Esophagus muscularis mucosa (tissue), 4 donors: ENCODE results near the gene CSE1L. TPM values are rescaled to one million over a fixed set of nuclear protein-coding genes. Genes with fewer than 3 reads are reported as not detected.
"Not testable (repeated sequence)": the region's sequence is repeated elsewhere in the genome, so short reads cannot be mapped to it uniquely, and the experiment has no call there.

Source experiments
- DNase-seq: peaks from one replicate; pipeline ENCODE4 v3.0.0-alpha.2; 2017; ENCODE audit errors: extremely low spot score
- H3K27ac ChIP-seq, 4 donors: fragments of 200-600 bp; sonication (generic); replicated peaks in 1 of 4; 1 replicate in 3 of 4; 2 replicates in 1 of 4; pipeline ENCODE4 v1.5.1; 2016 to 2019; ENCODE audit warnings: mild to moderate bottlenecking in 1 of 4
- H3K27me3 ChIP-seq, 4 donors: fragments of 200-600 bp; sonication (generic); one replicate each; pipeline versions ENCODE4 v1.5.1 to v1.6.0; 2016 to 2019
- H3K36me3 ChIP-seq, 4 donors: fragments of 200-600 bp; sonication (generic); one replicate each; pipeline ENCODE4 v1.5.1; 2016 to 2019
- H3K4me1 ChIP-seq, 4 donors: fragments of 200-600 bp; sonication (generic); one replicate each; pipeline ENCODE4 v1.5.1; 2016 to 2019
- H3K4me3 ChIP-seq, 4 donors: fragments of 200-600 bp; sonication (generic); 1 replicate in 2 of 4; 2 replicates in 2 of 4; pipeline ENCODE4 v1.5.1; 2016 to 2019; ENCODE audit warnings: mild to moderate bottlenecking in 4 of 4, moderate library complexity in 1 of 4
- H3K9me3 ChIP-seq, 4 donors: fragments of 200-600 bp; sonication (generic); 1 replicate in 3 of 4; 2 replicates in 1 of 4; pipeline ENCODE4 v1.5.1; 2016 to 2019
- EP300 ChIP-seq: sonication (generic); formaldehyde crosslinking; IDR thresholded peaks from one replicate; pipeline ENCODE4 v1.6.1; 2017; ENCODE audit warnings: antibody characterized with exemption
- POLR2A ChIP-seq: fragments of 450-650 bp; IDR thresholded peaks from one replicate; pipeline ENCODE4 v1.6.1; 2017; ENCODE audit warnings: antibody characterized with exemption, moderate library complexity, mild to moderate bottlenecking, low read depth
- POLR2AphosphoS5 ChIP-seq, 2 donors: sonication (generic); formaldehyde crosslinking; IDR thresholded peaks; one replicate each; pipeline ENCODE4 v1.6.1; 2017; ENCODE audit warnings: antibody characterized with exemption in 2 of 2
- WGBS: methylation state at CpG from one replicate; pipeline ENCODE4 v1.1.5; 2018; 5-methylcytosine and 5-hydroxymethylcytosine counted together
- intact Hi-C: fragments of 100-400 bp; cut with DNase I; formaldehyde crosslinking; loops from one replicate; pipeline ENCODE4 v1.15.1; 2023
- total RNA-seq, 4 donors: library from RNA; depleted of rRNA; stranded (reverse); fragments of >200 nt; gene quantifications; one replicate each; pipeline versions ENCODE4 v1.1.0 to v1.2.1, GENCODE V29; 2016
- TF ChIP-seq, protein P1 (sequence below), 3 experiments: fragments of 200-600 bp in 2 of 3; fragments of 450-650 bp in 1 of 3; sonication (generic) in 2 of 3; IDR thresholded peaks; one replicate each; pipeline ENCODE4 v1.5.1; 2017 to 2019; ENCODE audit warnings: antibody characterized with exemption in 3 of 3, mild to moderate bottlenecking in 2 of 3, moderate library complexity in 1 of 3

CSE1L gene
- total RNA-seq, 4 donors from 2014 or later: 33.8 to 41.3 (median 39.2) TPM

DNA sequence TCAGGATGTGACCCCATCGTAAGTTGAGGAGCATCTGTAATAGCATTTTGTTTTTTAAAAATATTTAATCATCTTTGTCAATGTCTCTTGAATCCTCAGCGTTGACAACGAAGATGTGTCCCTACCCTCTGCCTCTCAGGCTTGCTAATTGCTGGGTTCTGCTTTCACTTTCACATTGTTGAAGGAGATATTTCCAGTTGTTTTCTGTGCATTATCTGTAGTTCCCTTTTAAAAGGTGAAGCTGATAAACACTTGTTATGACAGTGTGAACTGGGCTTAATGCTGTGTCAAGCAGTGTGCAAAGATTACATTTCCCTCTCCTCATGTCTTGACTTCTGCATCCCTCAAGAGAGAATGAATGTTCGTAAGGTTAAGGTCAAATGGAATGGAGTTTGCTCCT lies 54.9 kb downstream of the CSE1L start:
- no peak for DNase-seq
- no peak for TF ChIP-seq EP300
- H3K4me3 ChIP-seq: no peak overlapping the region
- no peaks in the 10 kb centered on the region for H3K4me1 ChIP-seq
- peaks cover 17 to 82% (median 68%) of the 10 kb centered on the region in 4 donors for H3K36me3 ChIP-seq
- intact Hi-C loops: no loop called here
- H3K27ac ChIP-seq: no peak overlapping the region
- H3K9me3 ChIP-seq: no peaks in the 10 kb centered on the region
- WGBS: 84% methylated on average over 4 of the region's 4 CpGs
- no peaks in the 10 kb centered on the region for H3K27me3 ChIP-seq

DNA sequence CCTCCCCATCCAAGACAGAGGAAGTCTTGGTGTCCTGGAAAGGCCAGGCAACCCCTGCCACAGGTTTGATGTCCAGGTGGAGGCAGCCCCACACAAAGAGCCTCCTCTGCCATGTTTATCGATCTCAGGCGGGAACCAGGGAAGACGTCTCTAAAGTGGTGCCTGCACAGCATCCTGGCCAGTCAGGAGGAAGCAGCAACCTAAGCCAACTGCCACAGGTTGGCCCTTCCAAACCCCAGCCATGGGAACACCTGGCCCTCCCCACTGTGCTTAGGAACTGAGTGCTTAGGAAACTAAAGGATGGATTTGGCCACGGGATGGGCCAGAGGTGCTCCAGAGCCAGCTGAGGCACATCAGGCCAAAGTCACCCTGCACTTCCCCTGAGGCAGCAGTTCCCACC lies 56.9 kb downstream of the CSE1L start:
- Histone ChIP-seq H3K4me3 (no peak overlapping the region), H3K36me3 (peaks cover 11 to 66% (median 54%) of the 10 kb centered on the region in 4 donors), H3K27ac (no peak overlapping the region), H3K4me1 (no peaks in the 10 kb centered on the region), H3K27me3 (no peaks in the 10 kb centered on the region), H3K9me3 (no peaks in the 10 kb centered on the region)
- WGBS: 96% methylated on average over 3 of the region's 4 CpGs
- no peak for DNase-seq
- intact Hi-C loops: no loop called here
- TF ChIP-seq POLR2AphosphoS5 (IDR thresholded peaks at IDR 0.05): no peak
- TF ChIP-seq, protein P1, sequence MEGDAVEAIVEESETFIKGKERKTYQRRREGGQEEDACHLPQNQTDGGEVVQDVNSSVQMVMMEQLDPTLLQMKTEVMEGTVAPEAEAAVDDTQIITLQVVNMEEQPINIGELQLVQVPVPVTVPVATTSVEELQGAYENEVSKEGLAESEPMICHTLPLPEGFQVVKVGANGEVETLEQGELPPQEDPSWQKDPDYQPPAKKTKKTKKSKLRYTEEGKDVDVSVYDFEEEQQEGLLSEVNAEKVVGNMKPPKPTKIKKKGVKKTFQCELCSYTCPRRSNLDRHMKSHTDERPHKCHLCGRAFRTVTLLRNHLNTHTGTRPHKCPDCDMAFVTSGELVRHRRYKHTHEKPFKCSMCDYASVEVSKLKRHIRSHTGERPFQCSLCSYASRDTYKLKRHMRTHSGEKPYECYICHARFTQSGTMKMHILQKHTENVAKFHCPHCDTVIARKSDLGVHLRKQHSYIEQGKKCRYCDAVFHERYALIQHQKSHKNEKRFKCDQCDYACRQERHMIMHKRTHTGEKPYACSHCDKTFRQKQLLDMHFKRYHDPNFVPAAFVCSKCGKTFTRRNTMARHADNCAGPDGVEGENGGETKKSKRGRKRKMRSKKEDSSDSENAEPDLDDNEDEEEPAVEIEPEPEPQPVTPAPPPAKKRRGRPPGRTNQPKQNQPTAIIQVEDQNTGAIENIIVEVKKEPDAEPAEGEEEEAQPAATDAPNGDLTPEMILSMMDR (IDR thresholded peaks at IDR 0.05): no peak
- TF ChIP-seq EP300: no peak
- no peak for TF ChIP-seq POLR2A

DNA sequence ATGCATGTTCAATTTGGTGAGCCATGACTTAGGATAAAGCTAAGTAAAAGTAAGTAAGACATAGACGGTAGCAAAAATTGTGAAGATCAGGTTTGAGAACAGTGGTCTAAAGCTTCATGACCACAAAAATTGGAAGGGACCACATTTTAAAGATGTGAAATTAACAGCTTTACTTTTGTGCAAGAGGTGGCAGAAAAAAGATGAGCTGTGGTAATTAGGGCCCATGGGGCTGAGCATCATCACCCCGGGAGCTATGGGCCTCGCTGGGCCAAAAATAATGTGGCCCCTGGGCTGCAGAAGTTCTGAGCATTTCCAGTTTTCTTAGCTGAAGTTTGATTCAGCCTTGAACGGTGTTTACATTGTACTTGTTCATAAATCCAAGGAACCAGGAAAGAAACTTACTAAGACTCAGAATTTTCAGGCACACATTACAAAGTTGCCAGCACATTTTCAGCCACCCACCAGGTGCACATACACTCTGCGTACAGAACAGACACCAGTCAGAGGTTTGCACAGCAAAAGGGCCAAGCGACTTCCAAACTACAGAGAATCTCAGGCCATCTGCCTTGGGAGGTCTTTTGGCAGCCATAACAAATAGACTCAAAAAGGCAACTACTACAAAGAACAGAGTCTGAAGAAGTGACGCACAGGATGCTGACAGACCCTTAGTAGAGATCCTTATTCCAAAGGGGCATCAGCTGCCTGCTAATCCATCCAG lies 57.7 kb downstream of the CSE1L start:
- Histone ChIP-seq H3K4me3 (no peak overlapping the region), H3K27me3 (no peaks in the 10 kb centered on the region), H3K36me3 (peaks cover 11 to 61% (median 51%) of the 10 kb centered on the region in 4 donors), H3K9me3 (no peaks in the 10 kb centered on the region), H3K4me1 (no peaks in the 10 kb centered on the region), H3K27ac (no peak overlapping the region)
- TF ChIP-seq, protein P1 (IDR thresholded peaks at IDR 0.05): no peak
- TF ChIP-seq EP300: no peak
- no peak for TF ChIP-seq POLR2AphosphoS5 (IDR thresholded peaks at IDR 0.05)
- TF ChIP-seq POLR2A: no peak
- 91% methylated on average over 7 of the region's 7 CpGs for whole genome bisulfite sequencing
- DNase-seq: no peak
- intact Hi-C loops: no loop called here

DNA sequence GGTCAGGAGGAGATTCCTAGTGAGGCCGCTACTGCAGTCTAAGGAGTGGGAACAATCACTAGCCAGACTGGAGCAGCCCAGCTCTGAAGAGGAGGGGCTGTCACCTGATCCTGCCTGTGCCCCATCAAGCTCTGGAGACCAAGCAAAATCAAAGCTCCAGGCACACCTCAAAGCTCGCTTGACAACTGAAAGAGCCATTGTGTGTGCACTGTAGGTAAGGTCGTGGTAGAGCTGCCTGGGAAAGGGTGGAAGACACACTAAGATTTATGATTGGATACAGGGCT lies 58.2 kb downstream of the CSE1L start:
- no peak for DNase-seq
- TF ChIP-seq POLR2A: no peak
- TF ChIP-seq, protein P1 (IDR thresholded peaks at IDR 0.05): no peak
- TF ChIP-seq POLR2AphosphoS5 (IDR thresholded peaks at IDR 0.05): no peak
- TF ChIP-seq EP300: no peak
- intact Hi-C loops: no loop called here
- Histone ChIP-seq H3K36me3 (peaks cover 11 to 56% (median 47%) of the 10 kb centered on the region in 4 donors), H3K27ac (no peak overlapping the region), H3K4me3 (no peak overlapping the region), H3K27me3 (no peaks in the 10 kb centered on the region), H3K9me3 (no peaks in the 10 kb centered on the region), H3K4me1 (no peaks in the 10 kb centered on the region)
- WGBS: 85% methylated on average over 3 of the region's 3 CpGs

DNA sequence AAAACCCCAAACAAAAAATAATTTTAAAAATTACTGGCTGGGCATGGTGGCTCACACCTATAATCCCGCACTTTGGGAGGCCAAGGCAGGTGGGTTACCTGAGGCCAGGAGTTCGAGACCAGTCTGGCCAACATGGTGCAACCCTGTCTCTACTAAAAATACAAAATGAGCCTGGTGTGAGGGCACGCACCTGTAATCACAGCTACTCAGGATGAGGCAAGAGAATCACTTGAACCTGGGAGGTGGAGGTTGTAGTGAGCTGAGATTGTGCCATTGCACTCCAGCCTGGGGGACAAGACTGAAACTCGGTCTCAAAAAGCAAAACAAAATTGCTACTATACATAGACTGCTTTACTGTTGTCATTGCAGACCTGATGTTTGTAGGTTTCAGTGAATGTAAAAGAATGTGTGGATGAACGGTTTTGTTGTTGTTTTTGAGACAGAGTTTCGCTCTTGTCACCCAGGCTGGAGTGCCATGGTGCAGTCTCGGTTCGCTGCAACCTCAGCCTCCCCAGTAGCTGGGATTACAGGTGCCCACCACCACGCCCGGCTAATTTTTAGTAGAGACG lies 59.0 kb downstream of the CSE1L start:
- DNase-seq, H3K9me3 ChIP-seq, H3K4me1 ChIP-seq, H3K4me3 ChIP-seq, H3K27me3 ChIP-seq, intact Hi-C loops, H3K27ac ChIP-seq: not testable (repeated sequence)
- 94% methylated on average over 11 of the region's 11 CpGs for WGBS
- H3K36me3 ChIP-seq: peaks cover 11 to 59% (median 50%) of the 10 kb centered on the region in 4 donors

DNA sequence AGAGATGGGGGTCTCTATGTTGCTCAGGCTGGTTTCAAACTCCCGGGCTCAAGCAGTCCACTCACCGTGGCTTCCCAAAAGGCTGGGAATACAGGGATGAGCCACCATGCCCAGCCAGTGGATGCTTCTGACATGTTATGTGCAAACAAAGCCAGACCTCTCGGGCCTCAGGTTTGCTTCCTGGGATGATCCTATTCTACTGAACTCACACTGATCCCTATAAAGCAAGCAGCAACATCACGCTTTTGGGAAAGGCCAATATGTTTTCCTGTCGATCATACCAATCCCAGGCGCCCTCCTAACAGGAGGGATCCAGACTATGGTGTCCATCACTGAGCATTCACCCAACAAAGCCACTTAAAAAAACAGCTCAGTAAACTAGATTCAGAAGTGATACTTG lies 60.2 kb downstream of the CSE1L start:
- 98% methylated on average over 6 of the region's 6 CpGs for WGBS
- no peak for TF ChIP-seq POLR2A
- TF ChIP-seq, protein P1 (IDR thresholded peaks at IDR 0.05): no peak
- TF ChIP-seq POLR2AphosphoS5 (IDR thresholded peaks at IDR 0.05): no peak
- TF ChIP-seq EP300: no peak
- DNase-seq: no peak
- no peaks in the 10 kb centered on the region for H3K9me3 ChIP-seq
- intact Hi-C loops: no loop called here
- H3K27me3 ChIP-seq: no peaks in the 10 kb centered on the region
- H3K4me1 ChIP-seq: no peaks in the 10 kb centered on the region
- H3K36me3 ChIP-seq: peaks cover 11 to 60% (median 57%) of the 10 kb centered on the region in 4 donors
- no peak overlapping the region for H3K27ac ChIP-seq
- H3K4me3 ChIP-seq: no peak overlapping the region
